ENCODE measurements around the gene ADAM15.

The ADAM15 gene

DNA sequence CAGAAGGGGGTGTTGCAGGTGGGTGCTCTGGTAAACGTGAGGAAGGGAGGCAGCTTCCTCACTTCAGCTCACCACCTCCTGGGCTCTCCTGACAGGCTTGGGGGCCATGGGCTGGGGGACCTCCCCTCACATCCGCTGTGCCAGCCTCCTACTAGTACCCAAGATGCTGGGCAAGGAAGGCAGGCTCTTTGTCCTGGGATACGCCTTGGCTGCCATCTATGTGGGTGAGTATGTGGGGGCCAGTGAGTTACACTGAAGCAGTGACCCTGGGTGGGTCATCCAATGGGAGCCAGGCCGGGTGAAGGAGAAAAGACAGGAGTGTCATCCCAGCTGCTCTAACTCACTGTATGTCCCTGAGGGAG lies 11.8 kb upstream of the ADAM15 start:
- Histone ChIP-seq H3K4me3 (no peak overlapping the region), H3K27ac (no peak overlapping the region)
- TF ChIP-seq, protein P1, sequence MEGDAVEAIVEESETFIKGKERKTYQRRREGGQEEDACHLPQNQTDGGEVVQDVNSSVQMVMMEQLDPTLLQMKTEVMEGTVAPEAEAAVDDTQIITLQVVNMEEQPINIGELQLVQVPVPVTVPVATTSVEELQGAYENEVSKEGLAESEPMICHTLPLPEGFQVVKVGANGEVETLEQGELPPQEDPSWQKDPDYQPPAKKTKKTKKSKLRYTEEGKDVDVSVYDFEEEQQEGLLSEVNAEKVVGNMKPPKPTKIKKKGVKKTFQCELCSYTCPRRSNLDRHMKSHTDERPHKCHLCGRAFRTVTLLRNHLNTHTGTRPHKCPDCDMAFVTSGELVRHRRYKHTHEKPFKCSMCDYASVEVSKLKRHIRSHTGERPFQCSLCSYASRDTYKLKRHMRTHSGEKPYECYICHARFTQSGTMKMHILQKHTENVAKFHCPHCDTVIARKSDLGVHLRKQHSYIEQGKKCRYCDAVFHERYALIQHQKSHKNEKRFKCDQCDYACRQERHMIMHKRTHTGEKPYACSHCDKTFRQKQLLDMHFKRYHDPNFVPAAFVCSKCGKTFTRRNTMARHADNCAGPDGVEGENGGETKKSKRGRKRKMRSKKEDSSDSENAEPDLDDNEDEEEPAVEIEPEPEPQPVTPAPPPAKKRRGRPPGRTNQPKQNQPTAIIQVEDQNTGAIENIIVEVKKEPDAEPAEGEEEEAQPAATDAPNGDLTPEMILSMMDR (IDR thresholded peaks at IDR 0.05): no peak
- no peak for DNase-seq (ENCODE audit: low spot score)

DNA sequence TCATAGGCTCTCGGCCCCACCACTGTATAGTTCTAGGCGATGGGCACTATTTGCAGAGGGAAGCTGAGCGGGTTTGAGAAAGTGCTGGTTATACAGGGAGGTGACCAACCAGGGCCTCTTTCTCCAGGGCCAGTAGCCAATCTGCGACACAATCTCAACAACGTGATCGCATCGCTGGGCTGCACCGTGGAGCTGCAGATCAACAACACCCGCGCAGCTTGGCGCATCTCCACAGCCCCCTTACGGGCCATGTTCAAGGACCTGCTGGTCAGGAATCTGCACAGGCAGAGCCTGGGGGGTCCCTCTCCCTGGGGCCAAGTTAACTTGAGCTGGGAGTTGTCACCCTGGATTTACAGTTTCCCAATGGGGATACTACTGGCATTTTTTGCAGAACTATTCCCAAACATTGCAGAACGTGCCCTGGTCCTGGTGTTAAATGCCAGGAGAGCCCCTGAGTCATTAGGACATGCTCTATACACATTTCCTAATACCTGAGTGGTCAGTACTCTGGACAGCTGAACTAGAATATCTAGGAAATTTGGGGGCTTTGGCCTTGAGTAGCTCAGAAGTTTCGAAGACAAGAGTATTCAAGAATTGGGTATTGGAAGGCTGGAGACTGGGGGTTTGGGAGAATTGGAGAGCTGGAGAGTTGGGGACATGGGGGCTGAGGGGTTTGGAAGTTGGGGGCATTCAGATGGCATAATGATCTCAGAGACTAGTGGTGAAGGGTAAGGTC lies 10.6 kb upstream of the ADAM15 start:
- TF ChIP-seq, protein P1 (IDR thresholded peaks at IDR 0.05): no peak
- no peak for DNase-seq (ENCODE audit: low spot score)
- Histone ChIP-seq H3K4me3 (no peak overlapping the region), H3K27ac (no peak overlapping the region)

DNA sequence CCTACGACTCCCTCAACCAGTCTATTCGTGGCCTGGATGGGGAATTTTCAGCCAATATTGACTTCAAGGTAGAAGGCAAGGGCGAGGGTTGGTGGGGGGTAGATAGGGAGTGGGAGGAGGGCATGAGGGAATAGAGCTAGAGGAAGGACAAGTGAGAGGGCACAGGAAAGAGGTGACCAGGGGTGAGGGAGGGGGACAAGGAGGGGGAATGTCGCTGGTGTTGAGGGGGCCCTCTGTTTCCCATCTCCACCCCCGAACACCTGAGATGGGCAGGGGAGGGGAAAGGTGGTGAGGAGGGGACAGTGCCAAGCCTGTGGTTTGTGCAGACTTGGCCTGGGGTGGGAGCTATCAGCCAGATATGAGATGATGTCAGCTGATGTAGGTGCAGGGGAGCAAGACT lies 8.3 kb upstream of the ADAM15 start:
- DNase-seq (ENCODE audit: low spot score): no peak
- TF ChIP-seq, protein P1 (IDR thresholded peaks at IDR 0.05): no peak
- H3K4me3 ChIP-seq: no peak overlapping the region
- H3K27ac ChIP-seq: no peak overlapping the region

DNA sequence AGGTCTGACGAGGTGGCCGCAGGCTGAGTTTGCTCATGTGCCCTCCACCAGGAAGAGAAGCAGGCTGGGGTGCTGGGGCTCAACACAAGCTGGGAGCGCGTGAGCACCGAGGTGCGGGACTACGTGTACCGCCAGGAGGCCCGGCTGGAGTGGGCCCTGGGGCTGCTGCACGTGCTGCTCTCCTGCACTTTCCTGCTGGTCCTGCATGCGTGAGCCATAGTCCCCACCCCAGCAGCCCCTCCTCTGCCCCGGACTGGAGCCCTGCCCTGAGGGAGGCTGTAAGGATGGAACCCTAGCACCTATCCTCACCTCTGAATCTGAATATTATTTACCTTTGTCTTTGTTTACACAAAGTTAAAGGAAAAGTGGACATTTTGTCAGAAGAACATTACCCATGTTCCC lies 7.8 kb upstream of the ADAM15 start:
- H3K27ac ChIP-seq: no peak overlapping the region
- TF ChIP-seq, protein P1 (IDR thresholded peaks at IDR 0.05): no peak
- DNase-seq (ENCODE audit: low spot score): no peak
- H3K4me3 ChIP-seq: no peak overlapping the region

DNA sequence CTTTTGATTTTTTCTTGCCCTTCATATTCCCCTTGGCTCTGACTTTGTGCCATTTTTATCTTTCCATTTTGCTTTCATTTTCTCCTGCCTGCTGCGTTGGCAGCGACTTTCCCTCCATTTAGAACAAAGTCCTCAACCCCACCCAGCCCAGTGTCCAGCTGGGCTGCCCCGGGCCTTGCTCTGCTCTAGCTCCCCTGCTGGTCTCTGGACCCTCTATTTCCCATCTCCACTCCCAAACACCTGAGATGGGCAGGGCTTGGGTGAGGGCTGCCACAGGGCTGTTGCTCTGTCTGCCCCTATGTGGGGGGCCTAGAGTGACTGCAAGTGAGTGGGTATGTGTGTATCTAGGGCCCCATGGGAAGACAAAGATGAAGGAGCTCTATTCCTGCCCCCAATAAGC lies 7.3 kb upstream of the ADAM15 start:
- Histone ChIP-seq H3K4me3 (no peak overlapping the region), H3K27ac (no peak overlapping the region)
- DNase-seq (ENCODE audit: low spot score): no peak
- TF ChIP-seq, protein P1 (IDR thresholded peaks at IDR 0.05): no peak

DNA sequence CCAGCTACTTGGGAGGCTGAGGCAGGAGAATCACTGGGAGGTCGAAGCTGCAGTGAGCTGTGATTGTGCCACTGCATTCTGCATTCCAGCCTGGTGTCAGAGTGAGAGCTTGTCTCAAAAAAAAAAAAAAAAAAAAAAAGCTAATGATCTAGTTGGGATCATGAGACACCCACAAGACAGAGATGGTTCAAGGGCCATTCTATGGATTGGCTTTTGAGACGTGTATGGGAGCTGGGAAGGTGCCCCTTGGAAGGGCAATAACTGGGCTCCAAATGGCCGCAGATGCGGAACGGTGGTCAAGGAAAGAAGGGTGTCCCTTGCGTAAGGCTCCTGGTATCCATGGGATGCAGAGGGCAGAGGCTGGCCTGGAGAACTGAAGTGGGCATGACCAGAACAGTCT lies 6.8 kb upstream of the ADAM15 start:
- no peak overlapping the region for H3K4me3 ChIP-seq
- H3K27ac ChIP-seq: no peak overlapping the region
- DNase-seq (ENCODE audit: low spot score): no peak
- TF ChIP-seq, protein P1 (IDR thresholded peaks at IDR 0.05): no peak

Data from coronary artery (tissue), 2 donors.